Heart left ventricle (tissue), 16 donors: ENCODE results near the gene FHOD1. TPM values are rescaled to one million over a fixed set of nuclear protein-coding genes. Genes with fewer than 3 reads are reported as not detected.

Experiments used
- ATAC-seq, 4 donors: fragments of 200-7000 bp; cut with Tn5 transposase; one replicate each; pipeline ENCODE4 v1.9.1; 2020 to 2022; ENCODE audit warnings: moderate library complexity in 4 of 4, mild to moderate bottlenecking in 3 of 4, moderate number of reproducible peaks in 1 of 4
- DNase-seq, 5 donors: peaks; one replicate each; pipeline ENCODE4 v3.0.0-alpha.2; 2020
- H3K27ac ChIP-seq, 12 donors: fragments of 200-600 bp; sonication (generic) in 4 of 12; one replicate each; pipeline versions ENCODE4 v1.5.0 to v1.8.0; 2016 to 2022; ENCODE audit warnings: mild to moderate bottlenecking in 2 of 12
- H3K27me3 ChIP-seq, 9 donors: fragments of 200-600 bp; sonication (generic) in 2 of 9; one replicate each; pipeline versions ENCODE4 v1.5.1 to v1.8.0; 2016 to 2022; ENCODE audit warnings: mild to moderate bottlenecking in 3 of 9
- H3K36me3 ChIP-seq, 9 donors: fragments of 200-600 bp; sonication (generic) in 2 of 9; one replicate each; pipeline versions ENCODE4 v1.5.0 to v1.8.0; 2018 to 2022; ENCODE audit warnings: mild to moderate bottlenecking in 2 of 9
- H3K4me1 ChIP-seq, 12 donors: fragments of 200-600 bp; sonication (generic) in 4 of 12; one replicate each; pipeline versions ENCODE4 v1.5.0 to v1.8.0; 2016 to 2022; ENCODE audit warnings: mild to moderate bottlenecking in 3 of 12
- H3K4me3 ChIP-seq, 12 donors: fragments of 200-600 bp; sonication (generic) in 4 of 12; one replicate each; pipeline versions ENCODE4 v1.5.0 to v1.8.0; 2017 to 2022; ENCODE audit warnings: mild to moderate bottlenecking in 9 of 12, moderate library complexity in 4 of 12
- H3K9me3 ChIP-seq, 12 donors: fragments of 200-600 bp; sonication (generic) in 4 of 12; one replicate each; pipeline versions ENCODE4 v1.5.0 to v1.8.0; 2016 to 2022; ENCODE audit warnings: mild to moderate bottlenecking in 1 of 12
- CTCF ChIP-seq, 12 donors: fragments of 200-600 bp; sonication (generic) in 4 of 12; IDR thresholded peaks; one replicate each; pipeline versions ENCODE4 v1.5.0 to v1.8.0; 2018 to 2022; ENCODE audit warnings: antibody characterized with exemption in 12 of 12, mild to moderate bottlenecking in 5 of 12
- POLR2A ChIP-seq, 2 donors: fragments of 450-650 bp; IDR thresholded peaks; one replicate each; pipeline ENCODE4 v1.6.1; 2017; ENCODE audit warnings: antibody characterized with exemption in 2 of 2, mild to moderate bottlenecking in 2 of 2, moderate library complexity in 2 of 2
- WGBS, 4 donors: extraction: QIAGEN DNeasy Blood & Tissue Kit in 2 of 4; methylation state at CpG; one replicate each; pipeline versions ENCODE4 v1.1.5 to v1.1.7; 2013 to 2018; 5-methylcytosine and 5-hydroxymethylcytosine counted together
- intact Hi-C, 10 donors: fragments of 100-400 bp; cut with DNase I; formaldehyde crosslinking; loops; one replicate each; pipeline versions ENCODE4 v1.11.1 to v1.14.2; 2022
- polyA plus RNA-seq, 2 donors: library from polyadenylated mRNA; stranded (reverse); fragments of 200-250 nt; gene quantifications; one replicate each; pipeline ENCODE4 v1.2.3, GENCODE V29; 2013
- total RNA-seq, 9 donors: library from RNA; depleted of rRNA in 2 of 9; stranded (reverse); fragments of >200 nt in 2 of 9; fragmentation: NEBNext Ultra II Directional in 3 of 9; extraction: Animal tissue kit (Norgen Biotek cat#: 25700) in 3 of 9; gene quantifications; one replicate each; pipeline versions ENCODE4 v1.1.0 to v1.2.4, GENCODE V29; 2016 to 2023
- donor health status: ischemic (EF 13 %, LVEDD 7.1; RV severe dilation, severe dysfunction).
- donor health status: healthy with polysubstance abuse.
- donor health status: DM: no; HTN: yes; CAD: no.
- donor health status: DM: no; HTN: no; CAD: no.
- donor health status: ischemic (EF 25% LVEDD 6.9; RV normal size, moderate dysfunction).
- donor health status: ischemic (EF 25% LVEDD 5.7; RV mildly dilated, moderate dysfunction).
- donor health status: healthy.
- donor health status: DM: yes; HTN: yes; CAD: no.
- donor health status: ischemic (EF 35%, LVEDD 5.7; RV mildly dilated, moderate dysfunction).
- donor health status: nonischemic (EF 11% LVEDD 7.7; RV severe dilation, severe dysfunction).
- donor health status: DM: yes; HTN: yes; CAD: no.
- donor health status: PGD.
- donor health status: ischemic (EF 29% LVEDD 5.4; RV normal size, mild dysfunction).
- donor health status: nonischemic (EF 23%, LVEDD 6.1; RV moderate dilation, normal function).

FHOD1 gene
- total and polyA plus RNA-seq, 11 donors = 9.6 to 30.3 (median 18.0) TPM

DNA sequence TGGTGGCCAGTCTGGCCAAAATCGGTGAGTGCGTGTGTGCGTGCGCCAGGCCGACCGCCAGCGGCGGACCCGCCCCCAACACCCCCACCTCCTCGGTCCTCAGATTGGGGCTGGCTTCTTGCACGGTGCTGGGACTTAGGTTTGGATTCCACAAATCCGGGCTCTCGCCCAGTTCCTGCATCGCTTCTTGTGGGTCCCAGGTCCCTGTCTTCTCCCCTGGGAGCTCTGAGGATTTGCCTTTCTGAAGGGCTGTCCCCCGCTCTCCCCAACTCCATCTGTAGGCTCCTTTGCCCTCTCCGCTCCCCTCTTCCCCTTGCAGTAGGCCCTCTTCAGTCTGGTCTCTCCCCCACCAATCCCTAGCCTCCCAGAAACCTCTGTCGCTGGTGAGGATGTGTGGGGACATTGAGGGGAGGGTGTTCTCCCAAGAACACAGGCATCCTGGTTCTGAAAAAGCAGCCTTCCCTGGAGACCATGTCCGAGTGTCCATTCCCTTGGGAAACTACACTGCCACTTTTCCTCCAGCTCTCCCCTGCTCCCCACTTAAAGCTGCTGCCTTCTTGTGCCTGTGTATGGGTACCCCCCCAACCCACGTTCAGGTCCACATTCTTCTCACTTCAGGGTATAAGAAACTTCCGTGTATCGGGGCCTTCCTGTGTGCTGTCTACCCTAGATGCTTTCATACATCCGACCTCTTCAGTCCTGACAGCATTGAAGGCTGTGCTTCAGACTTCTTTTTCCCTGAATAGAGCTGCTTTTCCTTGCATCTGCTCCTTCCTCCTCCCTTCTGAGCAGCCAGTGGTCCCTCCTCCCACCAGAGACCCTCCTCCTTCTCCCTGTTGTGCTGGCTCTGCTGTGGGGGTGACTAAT, 2.1 kb upstream of the FHOD1 start:
- Histone ChIP-seq H3K4me3 (peak overlapping the region; percentile 34 to 94 (median 82)), H3K27ac (peak overlapping the region in 3 of 12 donors; percentile 21 to 99 (median 25)), H3K27me3 (peaks cover 0 to 10% (median 0%) of the 10 kb centered on the region in 9 donors), H3K36me3 (no peaks in the 10 kb centered on the region), H3K4me1 (peaks cover 9 to 50% (median 32%) of the 10 kb centered on the region in 12 donors), H3K9me3 (no peaks in the 10 kb centered on the region)
- TF ChIP-seq POLR2A (IDR thresholded peaks at IDR 0.05) = no peak
- TF ChIP-seq CTCF (IDR thresholded peaks at IDR 0.05) = no peak
- DNase-seq = peak in 1 of 5 donors; percentile 29
- intact Hi-C loops = loop anchor here in 2 of 10 donors (5.0 kb wide), 2 partner anchors 57 to 77 kb away; partner anchors contain the start of genes NOL3 (in 2 of the 2), E2F4 (in 1 of the 2) and EXOC3L1 (in 1 of the 2)
- ATAC-seq = no peak
- 19 to 31% (median 21%) methylated on average over 16 to 22 of the region's 22 CpGs for WGBS, 4 donors

GRCh38 chr16:67248401-67249177, 1.3 kb upstream of the FHOD1 start, which contains the start of gene SLC9A5:
Gene SLC9A5, plus strand, starts transcription at chr16:67248979. Its CDS starts 36 bp downstream, at chr16:67249015.
- H3K27me3 ChIP-seq = peaks cover 0 to 10% (median 0%) of the 10 kb centered on the region in 9 donors
- peak within 1 kb of the TSS in 9 of 12 donors; percentile 42 to 99 (median 93) for H3K27ac ChIP-seq
- ATAC-seq = no peak
- intact Hi-C loops = loop anchor here in 2 of 10 donors (5.0 kb wide), 2 partner anchors 56 to 76 kb away; partner anchors contain the start of genes NOL3 (in 2 of the 2), E2F4 (in 1 of the 2) and EXOC3L1 (in 1 of the 2)
- H3K4me3 ChIP-seq = peak within 1 kb of the TSS; percentile 34 to 94 (median 82)
- peak in 4 of 5 donors; percentile 45 to 71 (median 48) for DNase-seq
- TF ChIP-seq POLR2A (IDR thresholded peaks at IDR 0.05) (peak in 1 of 2 donors; percentile 21), CTCF (IDR thresholded peaks at IDR 0.05) (peak in 7 of 12 donors; percentile 14 to 45 (median 29))
- WGBS, 4 donors = 0 to 3% (median 1%) methylated on average over 8 to 75 of the region's 75 CpGs
- peaks cover 18 to 58% (median 40%) of the 10 kb centered on the region in 12 donors for H3K4me1 ChIP-seq
- H3K9me3 ChIP-seq = no peaks in the 10 kb centered on the region
- no peaks in the 10 kb centered on the region for H3K36me3 ChIP-seq

DNA sequence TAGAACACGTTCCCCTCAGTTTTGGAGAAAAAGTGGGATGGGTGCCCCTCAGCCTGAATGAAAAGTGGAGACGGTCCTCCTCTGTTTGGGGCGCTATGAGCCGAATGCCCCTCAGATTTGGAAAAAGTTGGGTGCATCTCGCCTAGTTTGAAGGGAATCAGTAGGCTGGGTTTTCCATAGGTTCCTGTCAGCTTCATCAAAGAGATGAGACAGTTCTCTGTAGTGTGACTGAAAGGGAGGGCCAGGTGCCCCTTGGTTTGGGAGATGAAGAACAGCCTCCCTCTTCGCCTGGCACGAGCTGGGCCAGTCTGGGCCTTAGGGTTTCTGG, 756 bp upstream of the FHOD1 start:
- ATAC-seq (no peak), DNase-seq (no peak)
- no peaks in the 10 kb centered on the region for H3K9me3 ChIP-seq
- H3K27me3 ChIP-seq = peaks cover 0 to 10% (median 0%) of the 10 kb centered on the region in 9 donors
- peak overlapping the region; percentile 34 to 94 (median 82) for H3K4me3 ChIP-seq
- WGBS, 4 donors = 5 to 14% (median 7%) methylated on average over 5 to 7 of the region's 7 CpGs
- intact Hi-C loops = loop anchor here in 2 of 10 donors (5.0 kb wide), 2 partner anchors 56 to 76 kb away; partner anchors contain the start of genes NOL3 (in 2 of the 2), E2F4 (in 1 of the 2) and EXOC3L1 (in 1 of the 2)
- peaks cover 20 to 64% (median 46%) of the 10 kb centered on the region in 12 donors for H3K4me1 ChIP-seq
- peak overlapping the region in 7 of 12 donors; percentile 42 to 99 (median 95) for H3K27ac ChIP-seq
- TF ChIP-seq POLR2A (IDR thresholded peaks at IDR 0.05) = no peak
- TF ChIP-seq CTCF (IDR thresholded peaks at IDR 0.05) = no peak
- no peaks in the 10 kb centered on the region for H3K36me3 ChIP-seq
